Thyroid gland (tissue), 4 donors: Measurements from ENCODE around the gene GALNT2.

Experiments
- POLR2A ChIP-seq, 2 donors: fragments of 450-650 bp; IDR thresholded peaks; one replicate each; pipeline ENCODE4 v1.6.1; 2017; ENCODE audit warnings: antibody characterized with exemption in 2 of 2, mild to moderate bottlenecking in 2 of 2, moderate library complexity in 1 of 2
- TF ChIP-seq, protein P1 (sequence below), 6 experiments: fragments of 200-600 bp in 3 of 6; fragments of 450-650 bp in 3 of 6; sonication (generic) in 3 of 6; IDR thresholded peaks; one replicate each; pipeline ENCODE4 v1.5.1; 2016 to 2019; ENCODE audit warnings: antibody characterized with exemption in 6 of 6, mild to moderate bottlenecking in 2 of 6, inconsistent platforms in 1 of 6, moderate library complexity in 1 of 6

DNA sequence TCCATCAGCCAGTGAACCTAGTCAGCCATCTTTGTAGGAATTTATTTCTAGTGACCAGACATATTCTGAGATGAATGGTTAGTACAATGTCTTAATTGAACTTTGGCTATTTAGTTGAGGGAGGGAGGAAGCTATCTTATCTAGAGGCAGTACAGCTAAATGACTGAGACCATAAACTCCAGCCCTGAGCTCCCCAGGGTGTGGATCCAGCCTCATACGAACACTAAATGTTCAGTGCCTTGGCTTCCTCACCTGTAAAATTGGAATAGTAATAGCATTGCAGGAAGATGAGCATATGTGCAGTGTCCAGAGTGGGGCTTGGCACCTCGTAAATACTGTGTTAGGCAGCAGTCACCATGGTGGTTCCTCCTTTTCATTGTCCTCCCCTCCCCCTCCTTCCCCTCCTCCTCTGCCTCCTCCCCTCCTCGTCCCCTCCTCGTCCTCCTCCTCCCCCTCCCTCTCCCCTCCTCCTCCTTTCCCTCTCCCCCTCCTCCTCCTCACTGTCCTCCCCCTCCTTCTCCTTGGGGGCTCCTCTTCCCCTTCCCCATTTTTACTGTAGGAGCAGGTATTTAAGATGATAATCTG, 108.2 kb downstream of the GALNT2 start:
- TF ChIP-seq POLR2A (IDR thresholded peaks at IDR 0.05): no peak
- TF ChIP-seq, protein P1, sequence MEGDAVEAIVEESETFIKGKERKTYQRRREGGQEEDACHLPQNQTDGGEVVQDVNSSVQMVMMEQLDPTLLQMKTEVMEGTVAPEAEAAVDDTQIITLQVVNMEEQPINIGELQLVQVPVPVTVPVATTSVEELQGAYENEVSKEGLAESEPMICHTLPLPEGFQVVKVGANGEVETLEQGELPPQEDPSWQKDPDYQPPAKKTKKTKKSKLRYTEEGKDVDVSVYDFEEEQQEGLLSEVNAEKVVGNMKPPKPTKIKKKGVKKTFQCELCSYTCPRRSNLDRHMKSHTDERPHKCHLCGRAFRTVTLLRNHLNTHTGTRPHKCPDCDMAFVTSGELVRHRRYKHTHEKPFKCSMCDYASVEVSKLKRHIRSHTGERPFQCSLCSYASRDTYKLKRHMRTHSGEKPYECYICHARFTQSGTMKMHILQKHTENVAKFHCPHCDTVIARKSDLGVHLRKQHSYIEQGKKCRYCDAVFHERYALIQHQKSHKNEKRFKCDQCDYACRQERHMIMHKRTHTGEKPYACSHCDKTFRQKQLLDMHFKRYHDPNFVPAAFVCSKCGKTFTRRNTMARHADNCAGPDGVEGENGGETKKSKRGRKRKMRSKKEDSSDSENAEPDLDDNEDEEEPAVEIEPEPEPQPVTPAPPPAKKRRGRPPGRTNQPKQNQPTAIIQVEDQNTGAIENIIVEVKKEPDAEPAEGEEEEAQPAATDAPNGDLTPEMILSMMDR (IDR thresholded peaks at IDR 0.05): no peak
